ENCODE data around the gene ZNF654. TPM values are rescaled to one million over a fixed set of nuclear protein-coding genes. Genes with fewer than 3 reads are reported as not detected.

Gene ZNF654
- total and polyA plus RNA-seq, 10 of the 15 experiments (the other 5 are each of a cell fraction or from before 2014, with no cell fraction given): 2.7 to 14.2 (median 10.0) TPM

DNA sequence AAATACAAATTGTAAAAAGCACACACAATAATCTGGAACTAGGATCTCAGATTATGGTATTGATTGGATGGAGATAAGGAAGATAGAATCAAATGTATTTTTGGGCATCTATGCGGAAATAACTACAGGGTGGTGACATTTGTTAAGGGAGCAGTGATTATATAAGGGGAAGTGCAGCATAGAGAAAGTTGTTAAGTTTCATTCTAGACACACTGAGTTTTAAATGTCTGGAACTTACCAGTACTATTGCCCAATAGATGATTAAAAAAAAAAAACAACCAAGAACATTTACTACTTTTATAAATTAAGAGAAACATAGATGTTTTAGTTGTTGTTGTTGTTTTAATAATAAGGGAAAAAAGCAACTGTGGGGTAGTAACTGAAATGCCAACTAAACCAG lies 58.6 kb downstream of the ZNF654 start:
- Histone ChIP-seq H3K4me3 (no peak overlapping the region), H3K9ac (ENCODE audit: control insufficient read depth, insufficient read depth, low read length) (no peak overlapping the region), H3K4me1 (ENCODE audit: control insufficient read depth, insufficient read depth, low read length) (no peaks in the 10 kb centered on the region), H3K27ac (ENCODE audit: control insufficient read depth, insufficient read depth) (no peak overlapping the region), H3K36me3 (ENCODE audit: control insufficient read depth in 2 of 2, insufficient read depth in 2 of 2, low read length in 1 of 2) (peaks cover 0 to 6% of the 10 kb centered on the region in 2 experiments; a peak in 2 of 4 replicates), H3K4me2 (ENCODE audit: control insufficient read depth, insufficient read depth) (no peak overlapping the region), H3K9me3 (replicated peaks; ENCODE audit: control insufficient read depth, insufficient read depth, low read length) (peaks cover 2% of the 10 kb centered on the region; the same call in 2 of the 3 replicates), H3K79me2 (ENCODE audit: control insufficient read depth, insufficient read depth, low read length) (peaks cover 2% of the 10 kb centered on the region), H2AFZ (ENCODE audit: control insufficient read depth, low read depth, low read length) (no peak overlapping the region), H4K20me1 (ENCODE audit: control insufficient read depth, insufficient read depth) (no peaks in the 10 kb centered on the region), H3K27me3 (replicated peaks in 1 of 2; ENCODE audit: control insufficient read depth in 2 of 2, insufficient read depth in 2 of 2, low read length in 1 of 2) (no peaks in the 10 kb centered on the region)
- intact Hi-C loops (cut with micrococcal nuclease; ENCODE audit: unreplicated experiment): no loop called here
- BruUV-seq (replicated peaks): no TSS peak
- ChIA-PET POLR2A (no interaction called here), CTCF (interaction anchor here (0.6 to 1.1 kb wide), 2 partner anchors 9 to 328 kb away, joined by 3 to 6 read pairs; no protein-coding TSS in a partner anchor), RAD21 (ENCODE audit: unreplicated experiment) (no interaction called here), SMC1A (ENCODE audit: uncharacterized antibody, unreplicated experiment) (no interaction called here)
- ATAC-seq: no peak
- FAIRE-seq: no peak
- TF ChIP-seq MTA3 (IDR thresholded peaks at IDR 0.05; ENCODE audit: borderline replicate concordance, low read length) (no peak), SUZ12 (IDR thresholded peaks at IDR 0.05; ENCODE audit: unreplicated experiment) (no peak), IKZF2 (IDR thresholded peaks at IDR 0.05) (no peak), TCF3 (IDR thresholded peaks at IDR 0.05; ENCODE audit: borderline replicate concordance, insufficient read depth, low read depth, low read length) (no peak), IKZF1 (conservative IDR thresholded peaks at IDR 0.05) (no peak), HDAC6 (IDR thresholded peaks at IDR 0.05; ENCODE audit: unreplicated experiment) (no peak), BCL11A (IDR thresholded peaks at IDR 0.05; ENCODE audit: low read depth, low read length) (no peak)
- TF ChIP-seq, protein P1, sequence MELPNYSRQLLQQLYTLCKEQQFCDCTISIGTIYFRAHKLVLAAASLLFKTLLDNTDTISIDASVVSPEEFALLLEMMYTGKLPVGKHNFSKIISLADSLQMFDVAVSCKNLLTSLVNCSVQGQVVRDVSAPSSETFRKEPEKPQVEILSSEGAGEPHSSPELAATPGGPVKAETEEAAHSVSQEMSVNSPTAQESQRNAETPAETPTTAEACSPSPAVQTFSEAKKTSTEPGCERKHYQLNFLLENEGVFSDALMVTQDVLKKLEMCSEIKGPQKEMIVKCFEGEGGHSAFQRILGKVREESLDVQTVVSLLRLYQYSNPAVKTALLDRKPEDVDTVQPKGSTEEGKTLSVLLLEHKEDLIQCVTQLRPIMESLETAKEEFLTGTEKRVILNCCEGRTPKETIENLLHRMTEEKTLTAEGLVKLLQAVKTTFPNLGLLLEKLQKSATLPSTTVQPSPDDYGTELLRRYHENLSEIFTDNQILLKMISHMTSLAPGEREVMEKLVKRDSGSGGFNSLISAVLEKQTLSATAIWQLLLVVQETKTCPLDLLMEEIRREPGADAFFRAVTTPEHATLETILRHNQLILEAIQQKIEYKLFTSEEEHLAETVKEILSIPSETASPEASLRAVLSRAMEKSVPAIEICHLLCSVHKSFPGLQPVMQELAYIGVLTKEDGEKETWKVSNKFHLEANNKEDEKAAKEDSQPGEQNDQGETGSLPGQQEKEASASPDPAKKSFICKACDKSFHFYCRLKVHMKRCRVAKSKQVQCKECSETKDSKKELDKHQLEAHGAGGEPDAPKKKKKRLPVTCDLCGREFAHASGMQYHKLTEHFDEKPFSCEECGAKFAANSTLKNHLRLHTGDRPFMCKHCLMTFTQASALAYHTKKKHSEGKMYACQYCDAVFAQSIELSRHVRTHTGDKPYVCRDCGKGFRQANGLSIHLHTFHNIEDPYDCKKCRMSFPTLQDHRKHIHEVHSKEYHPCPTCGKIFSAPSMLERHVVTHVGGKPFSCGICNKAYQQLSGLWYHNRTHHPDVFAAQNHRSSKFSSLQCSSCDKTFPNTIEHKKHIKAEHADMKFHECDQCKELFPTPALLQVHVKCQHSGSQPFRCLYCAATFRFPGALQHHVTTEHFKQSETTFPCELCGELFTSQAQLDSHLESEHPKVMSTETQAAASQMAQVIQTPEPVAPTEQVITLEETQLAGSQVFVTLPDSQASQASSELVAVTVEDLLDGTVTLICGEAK (IDR thresholded peaks at IDR 0.05; ENCODE audit: borderline replicate concordance): no peak
- TF ChIP-seq, protein P2, sequence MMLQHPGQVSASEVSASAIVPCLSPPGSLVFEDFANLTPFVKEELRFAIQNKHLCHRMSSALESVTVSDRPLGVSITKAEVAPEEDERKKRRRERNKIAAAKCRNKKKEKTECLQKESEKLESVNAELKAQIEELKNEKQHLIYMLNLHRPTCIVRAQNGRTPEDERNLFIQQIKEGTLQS (IDR thresholded peaks at IDR 0.05; ENCODE audit: borderline replicate concordance, extremely low read depth, low read depth, low read length): no peak
- TF ChIP-seq, protein P3, sequence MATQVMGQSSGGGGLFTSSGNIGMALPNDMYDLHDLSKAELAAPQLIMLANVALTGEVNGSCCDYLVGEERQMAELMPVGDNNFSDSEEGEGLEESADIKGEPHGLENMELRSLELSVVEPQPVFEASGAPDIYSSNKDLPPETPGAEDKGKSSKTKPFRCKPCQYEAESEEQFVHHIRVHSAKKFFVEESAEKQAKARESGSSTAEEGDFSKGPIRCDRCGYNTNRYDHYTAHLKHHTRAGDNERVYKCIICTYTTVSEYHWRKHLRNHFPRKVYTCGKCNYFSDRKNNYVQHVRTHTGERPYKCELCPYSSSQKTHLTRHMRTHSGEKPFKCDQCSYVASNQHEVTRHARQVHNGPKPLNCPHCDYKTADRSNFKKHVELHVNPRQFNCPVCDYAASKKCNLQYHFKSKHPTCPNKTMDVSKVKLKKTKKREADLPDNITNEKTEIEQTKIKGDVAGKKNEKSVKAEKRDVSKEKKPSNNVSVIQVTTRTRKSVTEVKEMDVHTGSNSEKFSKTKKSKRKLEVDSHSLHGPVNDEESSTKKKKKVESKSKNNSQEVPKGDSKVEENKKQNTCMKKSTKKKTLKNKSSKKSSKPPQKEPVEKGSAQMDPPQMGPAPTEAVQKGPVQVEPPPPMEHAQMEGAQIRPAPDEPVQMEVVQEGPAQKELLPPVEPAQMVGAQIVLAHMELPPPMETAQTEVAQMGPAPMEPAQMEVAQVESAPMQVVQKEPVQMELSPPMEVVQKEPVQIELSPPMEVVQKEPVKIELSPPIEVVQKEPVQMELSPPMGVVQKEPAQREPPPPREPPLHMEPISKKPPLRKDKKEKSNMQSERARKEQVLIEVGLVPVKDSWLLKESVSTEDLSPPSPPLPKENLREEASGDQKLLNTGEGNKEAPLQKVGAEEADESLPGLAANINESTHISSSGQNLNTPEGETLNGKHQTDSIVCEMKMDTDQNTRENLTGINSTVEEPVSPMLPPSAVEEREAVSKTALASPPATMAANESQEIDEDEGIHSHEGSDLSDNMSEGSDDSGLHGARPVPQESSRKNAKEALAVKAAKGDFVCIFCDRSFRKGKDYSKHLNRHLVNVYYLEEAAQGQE (IDR thresholded peaks at IDR 0.05; ENCODE audit: low read depth, low read length): no peak
- TF ChIP-seq, protein P4, sequence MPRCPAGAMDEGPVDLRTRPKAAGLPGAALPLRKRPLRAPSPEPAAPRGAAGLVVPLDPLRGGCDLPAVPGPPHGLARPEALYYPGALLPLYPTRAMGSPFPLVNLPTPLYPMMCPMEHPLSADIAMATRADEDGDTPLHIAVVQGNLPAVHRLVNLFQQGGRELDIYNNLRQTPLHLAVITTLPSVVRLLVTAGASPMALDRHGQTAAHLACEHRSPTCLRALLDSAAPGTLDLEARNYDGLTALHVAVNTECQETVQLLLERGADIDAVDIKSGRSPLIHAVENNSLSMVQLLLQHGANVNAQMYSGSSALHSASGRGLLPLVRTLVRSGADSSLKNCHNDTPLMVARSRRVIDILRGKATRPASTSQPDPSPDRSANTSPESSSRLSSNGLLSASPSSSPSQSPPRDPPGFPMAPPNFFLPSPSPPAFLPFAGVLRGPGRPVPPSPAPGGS (IDR thresholded peaks at IDR 0.05; ENCODE audit: borderline replicate concordance, insufficient read depth, low read depth, low read length, poor library complexity, severe bottlenecking): no peak
- no peak for DNase-seq (ENCODE audit: low read depth, low spot score)
- 0% methylated on average over 1 of the region's 1 CpG for WGBS (ENCODE audit: insufficient coverage, insufficient replicate concordance, low lambda C conversion rate, missing lambda C conversion rate)
- in situ Hi-C loops (cut with MboI): no loop called here
